HG02588 (cell line): ENCODE data around the gene SLC31A2.
"Not testable (repeated sequence)": the region's sequence is repeated elsewhere in the genome, so short reads cannot be mapped to it uniquely, and the experiment has no call there.

ENCODE experiments used
- ATAC-seq: cut with Tn5 transposase; IDR thresholded peaks from one replicate; pipeline ENCODE4 v1.9.1; 2021; ENCODE audit warnings: mild to moderate bottlenecking, moderate library complexity; ENCODE audit not compliant: unreplicated experiment

SLC31A2 gene, protein sequence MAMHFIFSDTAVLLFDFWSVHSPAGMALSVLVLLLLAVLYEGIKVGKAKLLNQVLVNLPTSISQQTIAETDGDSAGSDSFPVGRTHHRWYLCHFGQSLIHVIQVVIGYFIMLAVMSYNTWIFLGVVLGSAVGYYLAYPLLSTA

DNA sequence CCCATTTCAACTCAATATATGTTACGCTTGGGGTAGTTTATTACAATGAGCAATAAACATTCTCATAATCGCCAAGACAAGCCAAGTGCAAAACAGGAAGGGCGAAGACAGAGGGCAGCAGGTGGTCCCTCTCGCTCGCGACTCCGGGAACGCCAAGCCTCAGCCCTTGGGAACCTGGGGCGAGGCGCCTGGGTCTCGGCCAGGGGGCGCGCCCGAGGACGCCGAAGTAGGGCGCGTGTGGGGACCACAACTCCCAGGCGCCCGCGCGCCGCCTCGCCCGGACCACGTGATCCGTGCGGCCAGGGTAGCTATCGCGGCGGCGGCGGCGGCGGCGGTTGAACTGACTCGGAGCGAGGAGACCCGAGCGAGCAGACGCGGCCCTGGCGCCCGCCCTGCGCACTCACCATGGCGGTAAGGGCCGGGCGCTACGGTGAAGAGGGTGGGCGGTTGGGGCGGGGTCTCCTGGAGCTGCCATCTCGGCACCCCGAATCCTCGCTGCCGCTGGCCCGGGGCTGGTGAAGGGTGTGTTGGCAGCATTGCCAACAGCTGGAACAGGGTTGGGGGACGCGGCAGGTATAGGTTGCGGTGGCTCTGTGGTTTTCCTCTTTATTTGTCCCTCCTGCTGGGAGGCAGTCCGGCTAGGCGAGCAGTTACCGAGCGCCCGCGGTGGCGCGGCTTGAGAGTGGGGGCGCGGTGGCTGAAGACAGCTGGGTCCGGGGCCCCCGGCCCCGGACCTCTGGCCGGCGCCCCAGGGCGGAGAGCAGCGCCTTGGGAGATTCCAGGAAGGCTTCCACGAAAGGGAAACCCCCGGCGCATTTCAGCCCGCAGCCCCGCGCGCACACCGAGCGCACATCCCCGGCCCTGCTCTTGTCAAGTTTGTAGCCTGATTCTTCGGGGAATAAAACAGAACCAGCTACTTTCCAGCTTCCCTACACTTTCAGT is at the start of gene SLC31A2:
Gene SLC31A2 (plus strand): TSS at position 338 of the 942 bp plus-strand sequence. CDS start 68 bp downstream, at position 406.
- ATAC-seq = peak; percentile 96

DNA sequence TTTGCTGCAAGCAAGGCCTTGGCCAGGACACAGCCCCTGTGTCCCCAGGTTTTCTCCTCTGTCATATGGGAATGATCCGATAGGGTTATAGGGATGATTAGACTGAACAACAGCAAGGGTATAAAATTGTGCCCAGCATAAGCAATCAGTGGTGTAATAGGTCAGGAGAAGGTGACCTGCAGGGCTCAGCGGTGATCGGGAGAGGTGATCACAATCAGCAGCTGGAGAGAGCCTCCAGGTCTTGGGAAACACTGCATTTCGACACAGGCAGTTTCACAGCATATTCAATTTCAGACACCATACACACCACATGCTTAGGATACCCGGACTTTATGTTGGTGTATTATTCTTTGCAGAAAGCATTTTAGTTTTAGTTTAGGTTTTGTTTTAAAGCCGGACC is 45.5 kb upstream of the SLC31A2 start:
- not testable (repeated sequence) for ATAC-seq

DNA sequence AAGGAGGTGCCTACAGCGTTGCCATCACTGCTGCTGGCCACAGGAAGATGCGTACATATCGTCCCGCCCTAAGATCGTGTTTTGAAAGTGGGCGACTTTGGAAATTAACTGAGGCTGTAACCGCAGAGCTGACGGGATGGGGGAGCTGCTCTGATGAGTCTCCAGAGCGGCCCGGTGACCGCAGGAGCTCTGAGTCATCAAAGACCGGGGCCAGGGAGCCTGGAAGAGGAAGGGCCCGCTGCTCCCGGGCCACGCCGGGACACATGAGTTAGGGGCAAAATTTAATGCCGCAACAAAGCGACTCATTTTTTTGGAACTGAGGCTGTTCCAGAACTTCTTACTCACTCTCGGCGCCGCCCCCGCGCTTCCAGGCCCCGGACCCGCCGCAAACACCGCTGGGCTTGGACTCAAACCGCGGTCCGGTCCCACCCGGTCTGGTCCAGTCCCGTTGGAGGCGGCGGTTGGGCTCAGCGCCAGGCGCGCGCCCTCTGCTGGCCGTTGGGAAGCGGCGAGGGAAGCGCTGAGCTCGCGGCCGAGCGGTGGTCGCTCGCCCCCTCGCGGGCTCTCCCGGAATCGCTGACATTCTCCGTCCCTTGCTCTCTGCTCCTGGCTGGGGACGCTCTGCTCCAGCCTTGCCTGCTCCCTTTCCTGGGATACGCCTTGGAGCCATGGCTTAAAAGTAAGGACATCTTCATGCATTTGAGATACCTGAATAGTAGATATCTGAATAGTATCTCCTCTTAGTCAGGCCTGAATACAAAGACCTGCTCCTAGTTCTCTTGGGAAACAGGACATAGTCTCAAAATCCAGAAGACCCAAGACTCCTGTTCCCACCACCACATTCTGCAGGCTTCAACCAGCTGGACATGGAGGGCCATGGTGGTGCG is 39.5 kb upstream of the SLC31A2 start:
- ATAC-seq = peak; percentile 71

DNA sequence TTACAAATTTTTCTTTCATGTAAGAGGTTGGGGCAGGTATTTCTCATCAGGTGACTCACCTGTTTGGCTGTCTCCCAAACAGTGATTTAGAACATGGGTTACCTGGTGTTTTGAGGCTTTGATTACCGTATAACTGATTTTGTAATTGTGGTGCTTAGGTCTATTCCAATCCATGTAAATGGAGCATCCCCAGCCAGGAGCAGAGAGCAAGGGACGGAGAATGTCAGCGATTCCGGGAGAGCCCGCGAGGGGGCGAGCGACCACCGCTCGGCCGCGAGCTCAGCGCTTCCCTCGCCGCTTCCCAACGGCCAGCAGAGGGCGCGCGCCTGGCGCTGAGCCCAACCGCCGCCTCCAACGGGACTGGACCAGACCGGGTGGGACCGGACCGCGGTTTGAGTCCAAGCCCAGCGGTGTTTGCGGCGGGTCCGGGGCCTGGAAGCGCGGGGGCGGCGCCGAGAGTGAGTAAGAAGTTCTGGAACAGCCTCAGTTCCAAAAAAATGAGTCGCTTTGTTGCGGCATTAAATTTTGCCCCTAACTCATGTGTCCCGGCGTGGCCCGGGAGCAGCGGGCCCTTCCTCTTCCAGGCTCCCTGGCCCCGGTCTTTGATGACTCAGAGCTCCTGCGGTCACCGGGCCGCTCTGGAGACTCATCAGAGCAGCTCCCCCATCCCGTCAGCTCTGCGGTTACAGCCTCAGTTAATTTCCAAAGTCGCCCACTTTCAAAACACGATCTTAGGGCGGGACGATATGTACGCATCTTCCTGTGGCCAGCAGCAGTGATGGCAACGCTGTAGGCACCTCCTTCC is 37.9 kb upstream of the SLC31A2 start:
- ATAC-seq = peak; percentile 46

DNA sequence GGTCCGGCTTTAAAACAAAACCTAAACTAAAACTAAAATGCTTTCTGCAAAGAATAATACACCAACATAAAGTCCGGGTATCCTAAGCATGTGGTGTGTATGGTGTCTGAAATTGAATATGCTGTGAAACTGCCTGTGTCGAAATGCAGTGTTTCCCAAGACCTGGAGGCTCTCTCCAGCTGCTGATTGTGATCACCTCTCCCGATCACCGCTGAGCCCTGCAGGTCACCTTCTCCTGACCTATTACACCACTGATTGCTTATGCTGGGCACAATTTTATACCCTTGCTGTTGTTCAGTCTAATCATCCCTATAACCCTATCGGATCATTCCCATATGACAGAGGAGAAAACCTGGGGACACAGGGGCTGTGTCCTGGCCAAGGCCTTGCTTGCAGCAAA is 32.0 kb upstream of the SLC31A2 start:
- ATAC-seq = not testable (repeated sequence)

DNA sequence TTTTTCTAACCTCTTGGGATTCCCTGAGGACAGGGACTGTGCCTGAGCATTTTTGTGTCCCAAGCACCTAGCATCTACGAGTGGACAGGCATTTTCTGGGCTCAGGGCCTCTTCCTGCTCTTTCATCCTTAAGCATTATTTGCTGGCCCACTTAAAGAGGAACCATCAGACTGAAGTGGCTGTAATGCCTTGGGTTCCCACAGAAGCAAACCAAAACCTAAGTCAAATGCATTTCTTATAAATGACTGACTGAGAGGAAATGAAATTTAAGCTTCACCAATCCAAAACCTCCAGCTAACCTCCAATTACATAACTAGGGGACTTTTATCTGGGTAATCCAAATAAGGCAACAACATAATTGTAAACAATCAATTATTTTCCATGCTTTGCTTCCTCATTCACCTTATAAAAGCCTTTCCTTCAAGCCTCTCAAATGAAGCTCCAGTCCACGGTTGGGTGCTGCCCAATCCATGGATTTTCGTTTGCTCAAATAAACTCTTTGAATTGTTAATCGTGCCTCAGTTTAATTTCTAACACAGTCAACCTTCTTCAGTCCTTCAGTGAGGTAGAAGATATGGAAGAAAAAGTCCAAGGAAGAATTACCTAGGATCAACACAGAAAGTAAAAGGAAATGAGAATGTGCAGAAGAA is 25.3 kb upstream of the SLC31A2 start:
- no peak for ATAC-seq

DNA sequence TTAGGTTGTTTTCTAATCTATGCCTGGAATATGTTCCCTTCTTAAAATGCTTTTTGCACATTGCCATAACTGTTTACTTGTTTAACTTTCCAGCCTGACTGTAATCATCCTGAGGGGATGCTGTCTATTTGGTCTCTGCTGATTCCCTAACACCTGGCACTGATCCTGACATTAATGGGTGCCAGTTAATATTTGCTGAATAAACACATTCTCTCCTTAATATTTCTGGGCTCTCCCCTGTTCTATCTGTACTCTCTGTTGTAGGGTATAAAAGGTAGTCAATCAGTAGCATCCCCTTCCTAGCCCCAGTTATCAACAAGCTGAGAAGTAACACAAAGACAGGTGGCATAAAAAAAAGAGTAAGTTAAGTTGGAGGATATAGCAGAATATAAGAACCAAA is 21.3 kb upstream of the SLC31A2 start:
- ATAC-seq = no peak

DNA sequence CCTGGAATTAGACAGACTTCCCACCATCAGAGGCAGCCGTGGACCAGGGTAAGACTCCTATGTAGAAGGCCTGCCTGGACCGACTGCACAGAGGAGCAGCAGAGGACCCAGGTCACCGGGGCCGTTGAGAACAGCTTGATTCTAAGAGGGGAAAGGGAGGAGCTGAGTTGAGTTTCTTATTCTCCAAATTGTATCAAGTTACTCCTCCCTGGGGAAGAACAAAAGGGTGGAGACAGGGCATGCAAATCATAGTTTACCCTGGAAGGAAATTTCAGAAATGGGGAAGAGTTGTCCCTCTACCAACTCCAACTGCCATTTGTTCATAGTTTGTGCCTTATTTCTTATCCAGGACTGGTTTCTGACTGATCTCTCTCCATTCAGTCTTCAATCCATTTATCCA is 20.9 kb upstream of the SLC31A2 start:
- no peak for ATAC-seq

DNA sequence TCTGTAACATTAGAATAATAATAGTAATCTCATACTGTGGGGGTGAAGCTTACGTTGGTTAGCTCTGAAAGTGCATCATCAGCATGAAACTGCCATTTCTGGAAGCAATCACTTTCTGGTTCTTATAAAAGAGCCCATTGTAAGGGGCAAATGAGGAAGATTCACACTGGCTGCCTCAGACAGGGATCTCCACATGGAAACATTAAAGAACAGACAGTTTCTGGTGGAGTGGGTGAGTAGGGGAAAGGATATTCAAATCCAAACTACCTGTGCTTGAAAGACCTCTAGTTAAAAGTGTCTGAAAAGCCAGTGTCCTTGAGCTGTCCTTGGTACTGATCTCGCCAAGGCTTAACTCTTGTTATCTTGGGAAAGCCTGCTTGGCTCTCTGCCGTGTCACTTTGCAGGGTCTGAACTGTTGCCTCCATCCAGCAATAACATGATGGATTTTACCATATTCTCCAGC is 19.1 kb upstream of the SLC31A2 start:
- ATAC-seq = no peak

DNA sequence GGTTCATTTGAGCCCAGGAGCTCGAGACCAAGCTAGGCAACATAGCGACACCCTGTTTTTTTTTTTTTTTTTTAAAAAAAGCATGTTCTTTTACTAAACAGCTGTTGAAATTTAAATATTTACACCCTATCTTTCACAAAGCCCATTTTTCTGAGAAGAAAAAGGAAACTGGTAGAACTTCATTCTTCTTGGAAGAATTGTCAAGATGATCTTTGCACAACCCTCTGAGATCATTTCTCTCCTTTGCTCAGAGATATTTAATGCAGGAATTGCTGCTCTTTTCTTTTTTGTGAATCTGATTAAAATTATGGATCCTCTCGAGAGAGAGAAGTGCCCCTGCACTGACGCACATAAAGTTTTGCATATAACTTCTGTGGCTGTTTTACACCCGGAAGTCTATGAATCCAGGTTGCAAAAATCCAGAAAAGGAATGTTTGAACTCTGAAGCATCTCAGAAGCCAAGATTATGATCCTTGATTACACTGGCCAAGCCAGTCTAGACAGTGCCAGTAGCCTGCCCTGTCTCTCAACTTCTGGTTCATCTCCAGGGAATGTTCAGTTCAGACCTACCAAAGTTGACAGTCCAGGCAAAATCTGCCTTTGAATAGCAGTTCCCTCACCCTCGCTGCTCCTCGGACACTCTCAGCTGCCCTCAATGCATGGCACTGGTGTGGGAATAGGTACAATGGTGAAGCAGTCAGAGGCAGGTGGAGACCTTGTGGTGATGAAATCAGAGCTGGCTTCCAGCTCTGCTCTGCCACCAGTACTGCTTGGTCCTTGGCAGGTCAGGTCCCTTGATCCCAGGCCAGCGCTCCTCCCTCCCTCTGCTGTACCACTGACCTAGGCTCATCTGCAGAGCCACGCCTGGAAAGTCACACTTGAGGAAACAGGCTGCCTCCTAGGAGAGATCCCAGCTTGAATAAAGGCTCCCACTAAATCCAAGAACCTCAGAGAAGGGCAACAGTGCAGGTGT is 13.3 kb upstream of the SLC31A2 start:
- no peak for ATAC-seq

DNA sequence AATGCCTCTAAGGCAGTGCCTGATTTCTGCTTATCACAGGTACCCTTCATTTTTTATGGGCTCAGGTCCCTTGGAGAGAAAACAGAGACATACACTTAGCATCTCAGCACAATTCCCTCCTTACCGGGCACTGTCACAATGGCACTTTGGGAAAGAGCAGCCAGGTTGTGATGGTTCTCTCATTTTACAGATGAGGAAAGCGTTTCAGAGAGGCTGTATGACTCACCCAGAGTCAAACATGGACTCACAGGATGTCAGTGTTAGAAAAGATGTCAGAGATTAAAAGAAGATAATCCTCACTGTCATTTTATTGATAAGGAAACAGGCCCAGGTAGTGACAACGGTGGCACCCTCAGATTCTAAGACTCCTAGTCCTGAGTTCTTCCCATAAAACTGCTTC is 12.0 kb upstream of the SLC31A2 start:
- ATAC-seq = no peak

DNA sequence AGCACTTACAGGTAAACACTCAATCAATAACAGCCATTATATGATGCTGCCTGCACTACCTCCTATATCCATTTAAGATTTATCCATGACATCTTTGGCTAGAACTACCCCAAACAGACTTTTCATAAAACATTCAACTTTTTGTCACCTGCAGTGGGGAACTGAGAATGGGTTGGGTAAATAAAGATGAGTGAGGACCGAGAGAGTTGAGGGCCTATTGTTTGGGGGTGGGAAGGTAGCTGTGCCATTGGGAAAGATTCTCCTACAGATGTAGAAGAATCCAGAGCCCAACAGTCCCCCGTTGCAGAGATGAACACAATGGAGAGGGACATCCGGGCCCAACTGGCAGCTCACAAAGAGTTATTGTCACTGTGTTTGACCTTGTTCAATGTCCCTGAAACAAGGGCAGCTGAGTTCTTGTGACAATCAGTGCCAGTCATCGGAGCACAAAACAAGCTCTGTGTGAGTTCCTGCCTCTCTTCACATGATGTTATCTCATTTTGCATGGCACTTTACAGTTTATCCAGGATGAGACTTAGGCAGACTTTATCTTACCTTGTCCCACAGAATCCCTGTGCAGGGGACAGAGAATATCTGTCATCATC is 11.5 kb upstream of the SLC31A2 start:
- ATAC-seq = no peak

DNA sequence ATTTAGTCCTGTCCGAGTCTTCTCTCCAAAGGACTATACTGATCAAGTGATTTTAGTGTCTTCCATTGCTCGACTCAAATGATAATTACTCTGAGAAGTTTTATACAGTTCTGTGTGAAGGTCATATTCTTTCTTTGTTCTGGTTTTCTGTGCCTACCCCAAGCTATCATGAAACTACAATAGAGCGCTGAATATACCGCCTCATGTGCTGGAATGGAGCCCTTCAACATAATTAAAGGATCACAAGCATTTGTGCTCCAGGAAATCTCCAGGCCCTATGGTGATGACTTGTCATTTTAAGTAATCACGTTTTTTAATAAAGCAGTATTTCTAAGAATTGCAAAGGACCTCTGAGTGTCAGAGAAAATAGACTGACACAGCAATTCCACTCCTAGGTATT is 10.9 kb upstream of the SLC31A2 start:
- no peak for ATAC-seq

DNA sequence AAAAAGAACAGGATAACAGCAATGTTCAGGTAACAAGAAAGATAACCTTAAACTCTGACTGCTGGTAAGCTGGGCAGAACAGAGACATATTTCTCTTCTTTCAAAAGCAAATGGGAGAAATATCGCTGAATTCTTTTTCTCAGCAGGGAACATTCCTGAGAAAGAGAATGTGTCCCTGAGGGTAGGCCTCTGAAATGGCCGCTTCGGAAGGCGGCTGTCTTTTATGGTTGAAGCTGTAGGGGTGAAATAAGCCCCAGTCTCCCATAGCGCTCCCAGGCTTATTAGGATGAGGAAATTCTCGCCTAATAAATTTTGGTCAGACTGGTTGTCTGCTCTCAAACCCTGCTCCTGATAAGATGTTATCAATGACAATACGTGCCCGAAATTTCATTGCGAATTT is 9.9 kb upstream of the SLC31A2 start:
- ATAC-seq = not testable (repeated sequence)

DNA sequence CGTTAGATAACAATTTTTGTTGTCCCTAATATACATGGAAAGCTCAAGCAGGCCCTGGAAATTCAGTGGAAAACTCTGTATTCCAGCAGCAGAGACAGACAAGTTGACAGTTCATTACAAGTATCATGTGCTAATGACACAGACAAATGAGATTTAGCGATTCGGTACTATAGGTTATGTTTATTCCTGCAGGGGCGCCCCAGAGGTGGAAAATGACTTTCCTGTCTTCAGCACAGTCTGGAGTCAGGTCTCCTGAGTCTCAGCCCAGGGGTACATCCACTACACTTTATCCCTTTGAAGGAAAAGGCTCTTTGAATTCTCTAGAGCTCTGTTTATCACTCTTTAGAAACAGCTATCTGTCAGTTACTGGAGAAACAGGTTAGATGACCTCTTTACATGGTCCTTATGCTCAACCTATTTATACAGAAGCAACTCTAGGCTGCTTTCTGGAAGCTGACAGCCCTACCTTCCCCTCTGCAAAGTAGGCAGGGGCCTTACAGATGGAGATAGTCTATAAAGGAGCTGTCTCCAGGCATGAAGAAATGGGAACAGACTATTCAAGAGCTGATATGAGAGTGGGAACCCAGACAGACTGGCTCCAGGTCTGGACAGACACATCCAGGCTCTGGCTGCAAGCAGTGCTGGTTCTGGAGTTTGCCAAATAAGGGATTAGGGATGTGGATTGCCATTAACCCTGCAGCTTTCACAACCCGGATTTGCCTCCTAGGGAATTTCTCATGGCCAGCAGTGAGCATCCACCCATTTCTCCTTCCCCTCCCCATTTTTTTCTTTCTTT is 7.2 kb upstream of the SLC31A2 start:
- ATAC-seq = no peak

DNA sequence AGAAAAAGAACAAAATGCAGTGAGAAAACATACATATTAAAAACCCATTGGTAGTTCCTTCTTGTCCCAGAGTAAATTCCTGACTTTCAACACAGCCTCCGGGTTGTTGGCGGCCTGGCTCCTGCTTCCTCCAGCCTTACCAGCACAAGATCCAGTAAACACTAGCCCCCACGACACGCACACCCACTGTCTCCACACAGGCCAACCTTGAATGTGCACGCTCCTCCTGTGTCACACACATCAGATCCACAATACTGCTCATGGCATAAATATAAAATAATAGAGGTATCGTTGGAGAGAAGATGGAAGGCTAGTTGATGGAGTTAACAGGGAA is 2.5 kb upstream of the SLC31A2 start:
- ATAC-seq = no peak

DNA sequence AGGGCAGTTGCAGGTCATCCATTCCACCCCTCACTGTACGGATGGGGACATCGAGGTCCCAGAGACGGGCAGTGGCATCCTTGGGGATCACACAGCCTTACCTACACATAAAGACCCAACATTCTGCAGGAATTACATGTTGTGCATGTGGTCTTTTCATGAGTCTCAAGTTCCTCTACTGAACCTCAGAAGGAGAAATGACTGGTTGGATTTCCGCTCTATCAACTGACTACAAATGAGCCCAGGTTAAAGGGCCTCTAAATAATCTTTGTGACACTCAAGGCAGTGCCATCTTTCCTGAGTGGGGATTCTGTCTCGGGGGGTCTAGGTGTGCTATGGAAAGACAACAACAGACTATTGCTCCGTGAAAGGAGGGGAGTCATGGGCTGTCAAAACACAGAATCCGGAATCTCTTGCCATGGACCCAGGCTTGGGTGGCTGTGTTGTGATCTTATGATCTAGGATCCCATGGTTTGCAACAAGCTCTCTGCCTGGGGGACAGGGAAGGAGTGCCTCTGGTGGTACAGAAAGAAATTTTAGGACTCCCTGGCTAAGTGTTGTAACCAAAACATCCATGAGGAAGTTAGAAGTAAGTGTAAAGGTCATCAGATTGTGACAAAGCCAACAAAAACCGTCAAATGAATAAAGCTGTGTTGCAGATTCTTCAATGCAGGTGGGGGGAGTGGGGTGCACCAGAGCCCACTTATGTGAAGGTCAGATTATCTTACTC is 1.9 kb upstream of the SLC31A2 start:
- no peak for ATAC-seq
